Activated CD4-positive, alpha-beta T cell treated with anti-CD3 and anti-CD28 coated beads for 36 hours (primary cell): ENCODE data around the gene FUCA1. TPM values are rescaled to one million over a fixed set of nuclear protein-coding genes. Genes with fewer than 3 reads are reported as not detected.

Experiments used
- ATAC-seq: fragments of 200-7000 bp; cut with Tn5 transposase; one replicate; pipeline ENCODE4 v1.10.0; 2021; ENCODE audit warnings: mild to moderate bottlenecking, moderate library complexity
- CTCF ChIA-PET: fragments of 350-600 bp; sonication (Branson Sonifier 250); formaldehyde crosslinking; loops from one replicate; lab custom pipeline; 2021; ENCODE audit warnings: antibody characterized with exemption; lab: Charles Lee
- POLR2A ChIA-PET: fragments of 350-600 bp; sonication (Branson Sonifier 250); formaldehyde crosslinking; loops from one replicate; lab custom pipeline; 2021; ENCODE audit warnings: antibody characterized with exemption, inconsistent platforms; lab: Charles Lee
- DNase-seq: peaks from one replicate; pipeline ENCODE4 v3.0.0-alpha.2; 2020
- H3K27ac Mint-ChIP-seq: one replicate; pipeline ENCODE4 v1.8.0; 2021; ENCODE audit warnings: mixed read lengths
- H3K27me3 Mint-ChIP-seq: one replicate; pipeline ENCODE4 v1.8.0; 2021; ENCODE audit warnings: mixed read lengths
- H3K36me3 Mint-ChIP-seq: one replicate; pipeline ENCODE4 v1.8.0; 2021; ENCODE audit warnings: low read depth, mixed read lengths
- H3K4me1 Mint-ChIP-seq: one replicate; pipeline ENCODE4 v1.8.0; 2021; ENCODE audit warnings: mixed read lengths
- H3K4me3 Mint-ChIP-seq: one replicate; pipeline ENCODE4 v1.8.0; 2021; ENCODE audit warnings: mild to moderate bottlenecking, moderate library complexity, mixed read lengths
- H3K9me3 Mint-ChIP-seq: one replicate; pipeline ENCODE4 v1.8.0; 2021; ENCODE audit warnings: low read depth, mixed read lengths
- intact Hi-C, 2 experiments: fragments of 100-400 bp; cut with DNase I in 1 of 2; cut with micrococcal nuclease in 1 of 2; formaldehyde crosslinking; loops; one replicate each; pipeline versions ENCODE4 v1.14.2 to v1.15.1; 2022 to 2024; cut with DNase I, micrococcal nuclease
- total RNA-seq, 2 experiments: library from RNA; stranded (reverse); gene quantifications; one replicate each; pipeline ENCODE4 v1.2.3, GENCODE V29; 2021

The FUCA1 gene
- total RNA-seq, 2 experiments from 2014 or later: 4.2 to 4.5 TPM

DNA sequence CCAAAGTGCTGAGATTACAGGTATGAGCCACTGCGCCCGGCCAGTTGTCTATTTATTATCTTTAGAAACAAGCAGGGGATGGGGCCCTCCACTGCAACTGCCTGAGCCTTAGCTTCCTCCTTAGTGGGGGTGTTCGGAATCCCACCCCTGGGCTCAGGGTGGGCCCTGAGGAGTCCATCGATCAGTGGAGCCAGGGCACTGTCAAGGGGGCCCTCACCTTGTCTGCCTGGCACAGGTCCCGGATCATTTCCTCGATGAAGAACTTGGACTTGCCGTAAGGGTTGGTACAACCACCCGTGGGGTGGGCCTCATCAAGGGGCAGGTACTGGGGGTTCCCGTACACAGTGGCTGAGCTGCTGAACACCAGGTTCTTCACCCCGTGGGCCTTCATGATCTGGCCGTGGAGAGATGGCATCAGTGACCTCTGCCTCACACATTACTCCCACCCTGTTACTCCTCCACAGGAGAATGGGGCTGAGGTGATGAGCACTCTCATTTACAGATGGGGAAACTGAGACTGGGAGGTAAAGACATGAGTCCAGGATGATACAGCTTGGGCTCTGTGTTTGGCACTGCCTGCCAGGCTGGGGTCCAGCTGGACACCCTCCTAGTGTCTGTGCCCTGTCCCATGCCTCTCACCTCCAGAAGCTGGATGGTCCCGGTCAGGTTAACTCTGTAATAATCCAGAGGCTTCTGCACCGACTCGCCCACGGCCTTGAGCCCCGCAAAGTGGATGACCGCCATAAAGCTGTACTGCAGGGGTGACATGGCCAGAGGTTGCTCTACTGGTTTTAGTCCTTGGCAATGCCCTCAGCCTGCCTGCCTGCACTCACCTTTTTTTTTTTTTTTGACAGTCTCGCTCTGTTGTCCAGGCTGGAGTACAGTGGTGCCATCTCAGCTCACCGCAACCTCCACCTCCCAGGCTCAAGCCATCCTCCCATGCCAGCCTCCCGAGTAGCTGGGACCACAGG is 70.3 kb downstream of the FUCA1 start:
- DNase-seq: no peak
- H3K27ac Mint-ChIP-seq: no peak overlapping the region
- POLR2A ChIA-PET: no interaction called here
- H3K27me3 Mint-ChIP-seq: no peaks in the 10 kb centered on the region
- H3K9me3 Mint-ChIP-seq: no peaks in the 10 kb centered on the region
- CTCF ChIA-PET: interaction anchor here (0.6 to 5.3 kb wide), 5 partner anchors 9 to 272 kb away, joined by 3 to 22 read pairs (median 3); no protein-coding TSS in a partner anchor
- ATAC-seq: no peak
- intact Hi-C loops: no loop called here
- peaks cover 19% of the 10 kb centered on the region for H3K36me3 Mint-ChIP-seq
- H3K4me3 Mint-ChIP-seq: no peak overlapping the region
- H3K4me1 Mint-ChIP-seq: peaks cover 13% of the 10 kb centered on the region

- Mint-ChIP-seq H3K27me3 (no peaks in the 10 kb centered on the region), H3K9me3 (no peaks in the 10 kb centered on the region), H3K27ac (no peak overlapping the region), H3K36me3 (peaks cover 19% of the 10 kb centered on the region), H3K4me1 (peaks cover 15% of the 10 kb centered on the region), H3K4me3 (no peak overlapping the region)
- DNase-seq (no peak), ATAC-seq (no peak)
- intact Hi-C loops: no loop called here
- POLR2A ChIA-PET: no interaction called here
- CTCF ChIA-PET: no interaction called here
Observed at GRCh38 chr1:23796466-23797271, 71.4 kb downstream of the FUCA1 start.

- peaks cover 19% of the 10 kb centered on the region for H3K36me3 Mint-ChIP-seq
Observed at GRCh38 chr1:23795676-23796465, 72.2 kb downstream of the FUCA1 start.

More at GRCh38 chr1:23795676-23796465, 72.2 kb downstream of the FUCA1 start:
- ATAC-seq (no peak), DNase-seq (no peak)
- no peak overlapping the region for H3K27ac Mint-ChIP-seq
- ChIA-PET POLR2A (no interaction called here), CTCF (no interaction called here)
- H3K4me3 Mint-ChIP-seq: no peak overlapping the region
- H3K9me3 Mint-ChIP-seq: no peaks in the 10 kb centered on the region
- H3K4me1 Mint-ChIP-seq: peaks cover 16% of the 10 kb centered on the region
- intact Hi-C loops: no loop called here
- no peaks in the 10 kb centered on the region for H3K27me3 Mint-ChIP-seq

Other genes with a start within 250 kb of the FUCA1 start
- 1,000 to 10,000 TPM; 1,003 to 1,481 TPM for gene RPL11, start 176.5 kb downstream of the FUCA1 start, total RNA-seq
- gene ELOA, start 124.8 kb downstream of the FUCA1 start, total RNA-seq: 10 to 100 TPM; 34.5 to 38.6 TPM
- gene PITHD1, start 89.9 kb downstream of the FUCA1 start, total RNA-seq: 10 to 100 TPM; 53.1 to 64.1 TPM
- gene LYPLA2, start 77.1 kb downstream of the FUCA1 start, total RNA-seq: 10 to 100 TPM; 55.0 to 64.8 TPM
- gene GALE, start 67.5 kb downstream of the FUCA1 start, total RNA-seq: 10 to 100 TPM; 27.4 to 35.6 TPM
- gene HMGCL, start 42.9 kb downstream of the FUCA1 start, total RNA-seq: 10 to 100 TPM; 31.9 to 46.0 TPM
- not detected for gene CNR2, start 45.1 kb upstream of the FUCA1 start, total RNA-seq
- 100 to 1,000 TPM; 133 to 142 TPM for gene PNRC2, start 91.5 kb upstream of the FUCA1 start, total RNA-seq
- gene SRSF10, start 112.0 kb upstream of the FUCA1 start, total RNA-seq: 100 to 1,000 TPM; 213 to 225 TPM
- not detected for gene MYOM3, start 243.8 kb upstream of the FUCA1 start, total RNA-seq